A549 (cell line): ENCODE data around the gene ZNF581.

Experiments
- JUN ChIP-seq, 2 experiments: fragments of >200 bp; sonication (Bioruptor Twin); formaldehyde crosslinking; IDR thresholded peaks; 2 replicates in 1 of 2; 3 replicates in 1 of 2; pipeline ENCODE4 v1.6.1; 2016 to 2017
- JUNB ChIP-seq: fragments of >200 bp; sonication (Bioruptor Twin); formaldehyde crosslinking; IDR thresholded peaks from 2 replicates; pipeline ENCODE4 v1.6.1; 2016
- KDM1A ChIP-seq: fragments of 200-600 bp; sonication (generic); IDR thresholded peaks from 2 replicates; pipeline ENCODE4 v1.6.1; 2016; ENCODE audit warnings: low read depth, mild to moderate bottlenecking
- MAZ ChIP-seq: fragments of 150-350 bp; IDR thresholded peaks from 2 replicates; pipeline ENCODE4 v1.6.1; 2014; ENCODE audit warnings: antibody characterized with exemption, low read depth, low read length, borderline replicate concordance
- PHF8 ChIP-seq: fragments of 200-600 bp; sonication (generic); IDR thresholded peaks from 2 replicates; pipeline ENCODE4 v1.6.1; 2016; ENCODE audit warnings: low read depth, mild to moderate bottlenecking, antibody characterized with exemption, moderate library complexity, borderline replicate concordance
- POLR2A ChIP-seq: IDR thresholded peaks from 2 replicates; pipeline ENCODE4 v1.6.1; 2012; ENCODE audit warnings: mild to moderate bottlenecking, low read length
- RAD21 ChIP-seq, 2 experiments: fragments of >200 bp in 1 of 2; sonication (Bioruptor Twin) in 1 of 2; formaldehyde crosslinking in 1 of 2; IDR thresholded peaks in 1 of 2; conservative IDR thresholded peaks in 1 of 2; 2 replicates in 1 of 2; 3 replicates in 1 of 2; pipeline ENCODE4 v1.6.1; 2012 to 2018; ENCODE audit warnings: inconsistent platforms in 1 of 2
- RARB ChIP-seq: fragments of 250-450 bp; sonication (Bioruptor Pico); IDR thresholded peaks from 2 replicates; pipeline ENCODE4 v1.8.0; 2021; ENCODE audit warnings: mild to moderate bottlenecking, moderate library complexity
- TF ChIP-seq, protein P1 (sequence below): fragments of >200 bp; sonication (Bioruptor Twin); formaldehyde crosslinking; IDR thresholded peaks from 3 replicates; pipeline ENCODE4 v1.5.1; 2016
- TF ChIP-seq, protein P2 (sequence below): fragments of 250-450 bp; sonication (Bioruptor Pico); IDR thresholded peaks from 2 replicates; pipeline ENCODE4 v1.5.0; 2021; ENCODE audit warnings: mild to moderate bottlenecking, moderate library complexity, borderline replicate concordance
- TF ChIP-seq, protein P3 (sequence below): fragments of 450-650 bp; IDR thresholded peaks from 2 replicates; pipeline ENCODE4 v1.6.1; 2014; ENCODE audit warnings: antibody characterized with exemption
- TF ChIP-seq, protein P4 (sequence below): fragments of >200 bp; sonication (Bioruptor Twin); formaldehyde crosslinking; IDR thresholded peaks from 3 replicates; pipeline ENCODE4 v1.6.1; 2016

DNA sequence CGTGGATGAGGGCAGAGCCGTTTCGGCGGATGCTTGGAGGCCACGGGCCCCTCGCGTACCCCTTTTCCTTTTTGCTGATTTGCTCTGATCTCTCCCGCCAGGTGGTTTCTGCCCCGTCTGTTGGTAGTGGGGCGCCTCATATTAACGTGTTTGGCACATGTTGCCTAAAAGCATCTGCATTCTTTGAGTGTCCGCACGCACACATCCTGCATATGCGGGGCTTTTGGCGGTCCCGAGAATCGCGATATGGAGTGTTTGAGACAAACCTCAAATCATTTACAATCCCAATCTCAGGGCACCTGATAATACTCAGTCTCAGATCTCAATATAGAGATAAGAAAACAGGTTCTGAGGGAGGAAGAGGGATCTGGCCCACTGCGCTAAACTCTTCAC is 12.2 kb downstream of the ZNF581 start:
- TF ChIP-seq JUN (IDR thresholded peaks at IDR 0.05), result no peak
- TF ChIP-seq, protein P1, sequence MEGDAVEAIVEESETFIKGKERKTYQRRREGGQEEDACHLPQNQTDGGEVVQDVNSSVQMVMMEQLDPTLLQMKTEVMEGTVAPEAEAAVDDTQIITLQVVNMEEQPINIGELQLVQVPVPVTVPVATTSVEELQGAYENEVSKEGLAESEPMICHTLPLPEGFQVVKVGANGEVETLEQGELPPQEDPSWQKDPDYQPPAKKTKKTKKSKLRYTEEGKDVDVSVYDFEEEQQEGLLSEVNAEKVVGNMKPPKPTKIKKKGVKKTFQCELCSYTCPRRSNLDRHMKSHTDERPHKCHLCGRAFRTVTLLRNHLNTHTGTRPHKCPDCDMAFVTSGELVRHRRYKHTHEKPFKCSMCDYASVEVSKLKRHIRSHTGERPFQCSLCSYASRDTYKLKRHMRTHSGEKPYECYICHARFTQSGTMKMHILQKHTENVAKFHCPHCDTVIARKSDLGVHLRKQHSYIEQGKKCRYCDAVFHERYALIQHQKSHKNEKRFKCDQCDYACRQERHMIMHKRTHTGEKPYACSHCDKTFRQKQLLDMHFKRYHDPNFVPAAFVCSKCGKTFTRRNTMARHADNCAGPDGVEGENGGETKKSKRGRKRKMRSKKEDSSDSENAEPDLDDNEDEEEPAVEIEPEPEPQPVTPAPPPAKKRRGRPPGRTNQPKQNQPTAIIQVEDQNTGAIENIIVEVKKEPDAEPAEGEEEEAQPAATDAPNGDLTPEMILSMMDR, result no peak
- TF ChIP-seq MAZ, result no peak
- TF ChIP-seq KDM1A, result no peak
- TF ChIP-seq RAD21 (conservative IDR thresholded peaks at IDR 0.05 in 1 of 2, IDR thresholded peaks at IDR 0.05 in 1 of 2), result no peak
- no peak for TF ChIP-seq POLR2A
- TF ChIP-seq, protein P2, sequence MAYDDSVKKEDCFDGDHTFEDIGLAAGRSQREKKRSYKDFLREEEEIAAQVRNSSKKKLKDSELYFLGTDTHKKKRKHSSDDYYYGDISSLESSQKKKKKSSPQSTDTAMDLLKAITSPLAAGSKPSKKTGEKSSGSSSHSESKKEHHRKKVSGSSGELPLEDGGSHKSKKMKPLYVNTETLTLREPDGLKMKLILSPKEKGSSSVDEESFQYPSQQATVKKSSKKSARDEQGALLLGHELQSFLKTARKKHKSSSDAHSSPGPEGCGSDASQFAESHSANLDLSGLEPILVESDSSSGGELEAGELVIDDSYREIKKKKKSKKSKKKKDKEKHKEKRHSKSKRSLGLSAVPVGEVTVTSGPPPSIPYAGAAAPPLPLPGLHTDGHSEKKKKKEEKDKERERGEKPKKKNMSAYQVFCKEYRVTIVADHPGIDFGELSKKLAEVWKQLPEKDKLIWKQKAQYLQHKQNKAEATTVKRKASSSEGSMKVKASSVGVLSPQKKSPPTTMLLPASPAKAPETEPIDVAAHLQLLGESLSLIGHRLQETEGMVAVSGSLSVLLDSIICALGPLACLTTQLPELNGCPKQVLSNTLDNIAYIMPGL (CRISPR knock-in tag), result no peak
- TF ChIP-seq RARB (CRISPR knock-in tag), result no peak
- TF ChIP-seq, protein P3, sequence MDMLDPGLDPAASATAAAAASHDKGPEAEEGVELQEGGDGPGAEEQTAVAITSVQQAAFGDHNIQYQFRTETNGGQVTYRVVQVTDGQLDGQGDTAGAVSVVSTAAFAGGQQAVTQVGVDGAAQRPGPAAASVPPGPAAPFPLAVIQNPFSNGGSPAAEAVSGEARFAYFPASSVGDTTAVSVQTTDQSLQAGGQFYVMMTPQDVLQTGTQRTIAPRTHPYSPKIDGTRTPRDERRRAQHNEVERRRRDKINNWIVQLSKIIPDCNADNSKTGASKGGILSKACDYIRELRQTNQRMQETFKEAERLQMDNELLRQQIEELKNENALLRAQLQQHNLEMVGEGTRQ, result no peak
- TF ChIP-seq, protein P4, sequence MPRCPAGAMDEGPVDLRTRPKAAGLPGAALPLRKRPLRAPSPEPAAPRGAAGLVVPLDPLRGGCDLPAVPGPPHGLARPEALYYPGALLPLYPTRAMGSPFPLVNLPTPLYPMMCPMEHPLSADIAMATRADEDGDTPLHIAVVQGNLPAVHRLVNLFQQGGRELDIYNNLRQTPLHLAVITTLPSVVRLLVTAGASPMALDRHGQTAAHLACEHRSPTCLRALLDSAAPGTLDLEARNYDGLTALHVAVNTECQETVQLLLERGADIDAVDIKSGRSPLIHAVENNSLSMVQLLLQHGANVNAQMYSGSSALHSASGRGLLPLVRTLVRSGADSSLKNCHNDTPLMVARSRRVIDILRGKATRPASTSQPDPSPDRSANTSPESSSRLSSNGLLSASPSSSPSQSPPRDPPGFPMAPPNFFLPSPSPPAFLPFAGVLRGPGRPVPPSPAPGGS, result no peak
- no peak for TF ChIP-seq JUNB
- TF ChIP-seq PHF8, result no peak
